Smooth muscle cell (in vitro differentiated cells): ENCODE results near the gene ZMIZ2. TPM values are rescaled to one million over a fixed set of nuclear protein-coding genes. Genes with fewer than 3 reads are reported as not detected.

ENCODE experiments used
- DNase-seq: peaks from one replicate; lab custom pipeline; 2025; ENCODE audit not compliant: unreplicated experiment; lab: John Stamatoyannopoulos, UW
- H2AFZ ChIP-seq: fragments of 200-600 bp; sonication (generic); 2 replicates; pipeline ENCODE4 v1.6.0; 2016; ENCODE audit warnings: antibody characterized with exemption, low read depth, mild to moderate bottlenecking
- H3F3A ChIP-seq: fragments of 200-600 bp; sonication (generic); 2 replicates; pipeline ENCODE4 v1.6.0; 2017; ENCODE audit warnings: antibody characterized with exemption, low read depth
- H3K27ac ChIP-seq: fragments of 200-600 bp; sonication (generic); 2 replicates; pipeline ENCODE4 v1.5.1; 2016; ENCODE audit warnings: low read depth, mild to moderate bottlenecking
- H3K27me3 ChIP-seq: fragments of 200-600 bp; sonication (generic); 2 replicates; pipeline ENCODE4 v1.6.1; 2016; ENCODE audit warnings: low read depth, mild to moderate bottlenecking
- H3K36me3 ChIP-seq: fragments of 200-600 bp; sonication (generic); 2 replicates; pipeline ENCODE4 v1.5.1; 2016; ENCODE audit warnings: low read depth
- H3K4me1 ChIP-seq: fragments of 200-600 bp; sonication (generic); 2 replicates; pipeline ENCODE4 v1.5.1; 2016; ENCODE audit warnings: low read depth
- H3K4me2 ChIP-seq: fragments of 200-600 bp; sonication (generic); 2 replicates; pipeline ENCODE4 v1.6.0; 2016; ENCODE audit warnings: mild to moderate bottlenecking
- H3K4me3 ChIP-seq: fragments of 200-600 bp; sonication (generic); 2 replicates; pipeline ENCODE4 v1.5.1; 2016; ENCODE audit warnings: mild to moderate bottlenecking
- H3K79me2 ChIP-seq: fragments of 200-600 bp; sonication (generic); 2 replicates; pipeline ENCODE4 v1.6.0; 2016; ENCODE audit warnings: low read depth, mild to moderate bottlenecking
- H3K9ac ChIP-seq: fragments of 200-600 bp; sonication (generic); 2 replicates; pipeline ENCODE4 v1.6.0; 2016; ENCODE audit warnings: low read depth
- H3K9me3 ChIP-seq: fragments of 200-600 bp; sonication (generic); replicated peaks from 2 replicates; pipeline ENCODE4 v1.5.1; 2016; ENCODE audit warnings: low read depth
- H4K20me1 ChIP-seq: fragments of 200-600 bp; sonication (generic); 2 replicates; pipeline ENCODE4 v1.6.0; 2016; ENCODE audit warnings: low read depth
- CTCF ChIP-seq: fragments of 200-600 bp; sonication (generic); IDR thresholded peaks from 2 replicates; pipeline ENCODE4 v1.5.1; 2017; ENCODE audit warnings: borderline replicate concordance, mild to moderate bottlenecking, antibody characterized with exemption; ENCODE audit not compliant: insufficient read depth, poor library complexity, severe bottlenecking
- WGBS: methylation state at CpG from one replicate; pipeline ENCODE4 v1.1.7; 2016; ENCODE audit warnings: low lambda C conversion rate; 5-methylcytosine and 5-hydroxymethylcytosine counted together
- polyA plus RNA-seq: library from polyadenylated mRNA; unstranded; fragments of >200 nt; fragmentation: Nextera tagmentation; extraction: Ambion mirVana; gene quantifications from 2 replicates; pipeline ENCODE4 v1.2.1, GENCODE V29; 2016
- total RNA-seq: library from RNA; depleted of rRNA; stranded (reverse); fragments of >200 nt; gene quantifications from 2 replicates; pipeline ENCODE4 v1.2.3, GENCODE V29; 2014

The ZMIZ2 gene
- total and polyA plus RNA-seq, 2 experiments from 2014 or later: 8.8 to 17.2 TPM

GRCh38 chr7:44766416-44766801, 17.8 kb downstream of the ZMIZ2 start:
- Histone ChIP-seq H3K27ac (no peak overlapping the region), H3K9ac (no peak overlapping the region), H4K20me1 (no peaks in the 10 kb centered on the region), H3F3A (peaks cover 8% of the 10 kb centered on the region), H3K27me3 (no peaks in the 10 kb centered on the region), H3K4me1 (no peaks in the 10 kb centered on the region), H3K79me2 (no peaks in the 10 kb centered on the region), H3K4me3 (no peak overlapping the region), H3K4me2 (no peak overlapping the region), H2AFZ (no peak overlapping the region), H3K36me3 (no peaks in the 10 kb centered on the region), H3K9me3 (no peaks in the 10 kb centered on the region)
- TF ChIP-seq CTCF: no peak
- WGBS: 96% methylated on average over 11 of the region's 11 CpGs
- DNase-seq: no peak

DNA sequence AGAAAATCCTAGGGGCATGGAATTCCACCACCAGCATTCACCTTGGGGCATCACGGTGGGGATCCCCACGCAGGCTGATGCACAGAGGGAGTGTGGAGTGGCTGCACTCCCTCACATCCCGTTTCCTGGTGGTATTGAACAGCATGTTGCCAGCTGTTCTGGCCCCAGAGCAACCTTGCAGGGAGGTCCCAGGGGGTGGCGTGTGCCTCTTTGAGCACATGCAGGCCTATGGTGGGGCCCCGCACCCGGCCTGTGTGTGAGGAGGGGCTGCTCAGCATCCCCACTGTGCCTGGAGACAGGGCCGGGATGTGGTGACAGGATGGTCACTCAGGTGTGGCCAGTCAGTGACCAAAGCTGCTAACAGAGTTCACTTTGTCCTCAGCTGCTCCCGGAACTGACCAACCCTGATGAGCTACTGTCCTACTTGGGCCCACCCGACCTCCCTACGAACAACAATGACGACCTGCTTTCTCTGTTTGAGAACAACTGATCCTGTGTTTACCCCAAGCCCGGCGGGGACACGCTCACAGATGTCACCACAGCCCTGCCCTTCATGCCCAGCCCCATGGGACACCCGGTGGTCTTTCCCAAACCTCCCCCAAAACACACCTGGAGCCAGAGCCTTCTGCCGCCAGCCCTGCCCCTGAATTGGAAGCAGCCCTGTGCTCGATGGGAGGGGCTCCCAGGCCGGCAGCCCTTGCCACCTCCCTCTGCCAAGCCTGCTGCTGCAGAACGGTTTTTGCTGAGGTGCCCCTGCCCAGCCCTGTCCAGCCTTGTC, 18.7 kb downstream of the ZMIZ2 start:
- H2AFZ ChIP-seq: no peak overlapping the region
- no peak for DNase-seq
- no peaks in the 10 kb centered on the region for H3K27me3 ChIP-seq
- WGBS: 96% methylated on average over 19 of the region's 19 CpGs
- H4K20me1 ChIP-seq: no peaks in the 10 kb centered on the region
- no peak overlapping the region for H3K4me3 ChIP-seq
- no peak overlapping the region for H3K4me2 ChIP-seq
- no peaks in the 10 kb centered on the region for H3K9me3 ChIP-seq
- no peaks in the 10 kb centered on the region for H3K36me3 ChIP-seq
- no peaks in the 10 kb centered on the region for H3K4me1 ChIP-seq
- no peak overlapping the region for H3K27ac ChIP-seq
- H3K79me2 ChIP-seq: no peaks in the 10 kb centered on the region
- no peak overlapping the region for H3K9ac ChIP-seq
- peaks cover 8% of the 10 kb centered on the region for H3F3A ChIP-seq
- TF ChIP-seq CTCF: no peak

- H3K4me3 ChIP-seq: no peak overlapping the region
- no peak overlapping the region for H3K27ac ChIP-seq
- WGBS: 75% methylated on average over 12 of the region's 12 CpGs
- H3K79me2 ChIP-seq: no peaks in the 10 kb centered on the region
- peaks cover 8% of the 10 kb centered on the region for H3F3A ChIP-seq
- H4K20me1 ChIP-seq: no peaks in the 10 kb centered on the region
- TF ChIP-seq CTCF: no peak
- H3K36me3 ChIP-seq: no peaks in the 10 kb centered on the region
- no peak for DNase-seq
- H3K9ac ChIP-seq: no peak overlapping the region
- H3K9me3 ChIP-seq: no peaks in the 10 kb centered on the region
- H3K4me2 ChIP-seq: no peak overlapping the region
- H3K27me3 ChIP-seq: no peaks in the 10 kb centered on the region
- H3K4me1 ChIP-seq: no peaks in the 10 kb centered on the region
- H2AFZ ChIP-seq: no peak overlapping the region
These were observed 19.4 kb downstream of the ZMIZ2 start for GRCh38 chr7:44767912-44768627.
